CD14-positive monocyte (primary cell): Measurements from ENCODE around the gene AKAP6. TPM values are rescaled to one million over a fixed set of nuclear protein-coding genes. Genes with fewer than 3 reads are reported as not detected.

Source experiments
- DNase-seq, 3 donors: peaks; one replicate each; pipeline ENCODE4 v3.0.0-alpha.2; 2011 to 2022
- H2AFZ ChIP-seq: 2 replicates; pipeline ENCODE4 v1.6.0; 2012; ENCODE audit warnings: mild to moderate bottlenecking, low read depth, low read length, inconsistent platforms; ENCODE audit not compliant: insufficient read depth, poor library complexity, severe bottlenecking
- H3K27ac ChIP-seq, 2 donors: 1 replicate in 1 of 2; 2 replicates in 1 of 2; pipeline ENCODE4 v1.5.1; 2012 to 2013; ENCODE audit warnings: low read length in 2 of 2, control low read depth in 1 of 2, inconsistent platforms in 1 of 2, low read depth in 1 of 2, mild to moderate bottlenecking in 1 of 2
- H3K27me3 ChIP-seq, 2 donors: one replicate each; pipeline versions ENCODE4 v1.6.0 to v1.6.1; 2011 to 2013; ENCODE audit warnings: low read length in 2 of 2; ENCODE audit not compliant: control insufficient read depth in 2 of 2, insufficient read depth in 2 of 2
- H3K36me3 ChIP-seq, 2 donors: replicated peaks in 1 of 2; 1 replicate in 1 of 2; 2 replicates in 1 of 2; pipeline versions ENCODE4 v1.5.1 to v1.6.1; 2012 to 2013; ENCODE audit warnings: low read length in 2 of 2, control low read depth in 1 of 2, inconsistent platforms in 1 of 2, mild to moderate bottlenecking in 1 of 2; ENCODE audit not compliant: insufficient read depth in 2 of 2, control insufficient read depth in 1 of 2
- H3K4me1 ChIP-seq, 2 donors: 1 replicate in 1 of 2; 2 replicates in 1 of 2; pipeline versions ENCODE4 v1.5.1 to v1.6.1; 2012 to 2013; ENCODE audit warnings: low read length in 2 of 2, control low read depth in 1 of 2, inconsistent platforms in 1 of 2, mild to moderate bottlenecking in 1 of 2, moderate library complexity in 1 of 2; ENCODE audit not compliant: insufficient read depth in 2 of 2, control insufficient read depth in 1 of 2
- H3K4me2 ChIP-seq: replicated peaks from 2 replicates; pipeline ENCODE3; 2012; ENCODE audit warnings: low read length, moderate library complexity, mild to moderate bottlenecking; ENCODE audit not compliant: poor library complexity, severe bottlenecking; ENCODE audit errors: extremely low read depth
- H3K4me3 ChIP-seq, 3 experiments: fragments of 200-600 bp in 1 of 3; sonication (generic) in 1 of 3; replicated peaks in 1 of 3; 1 replicate in 2 of 3; 2 replicates in 1 of 3; pipeline ENCODE4 v1.5.1; 2011 to 2013; ENCODE audit warnings: low read length in 3 of 3, mild to moderate bottlenecking in 3 of 3, control low read depth in 2 of 3, low read depth in 2 of 3, inconsistent platforms in 1 of 3, moderate library complexity in 1 of 3
- H3K79me2 ChIP-seq: 2 replicates; pipeline ENCODE4 v1.6.0; 2012; ENCODE audit warnings: mild to moderate bottlenecking, control low read depth, inconsistent platforms, low read length, moderate library complexity; ENCODE audit not compliant: insufficient read depth
- H3K9ac ChIP-seq: 2 replicates; pipeline ENCODE4 v1.6.0; 2017; ENCODE audit warnings: low read length, mild to moderate bottlenecking; ENCODE audit not compliant: insufficient read depth, poor library complexity, severe bottlenecking
- H3K9me3 ChIP-seq, 2 donors: replicated peaks in 1 of 2; 1 replicate in 1 of 2; 2 replicates in 1 of 2; pipeline versions ENCODE4 v1.5.1 to v1.6.1; 2012 to 2013; ENCODE audit warnings: low read length in 2 of 2, control low read depth in 1 of 2; ENCODE audit not compliant: control insufficient read depth in 1 of 2, insufficient read depth in 1 of 2
- H4K20me1 ChIP-seq: 2 replicates; pipeline ENCODE4 v1.6.0; 2012; ENCODE audit warnings: mild to moderate bottlenecking, low read length, control low read depth, moderate library complexity; ENCODE audit not compliant: insufficient read depth
- H3K27ac Mint-ChIP-seq, 7 donors: one replicate each; pipeline ENCODE4 v1.8.0; 2020; ENCODE audit warnings: mild to moderate bottlenecking in 7 of 7, mixed read lengths in 7 of 7, moderate library complexity in 6 of 7, inconsistent platforms in 2 of 7
- H3K27me3 Mint-ChIP-seq, 3 donors: one replicate each; pipeline ENCODE4 v1.8.0; 2021 to 2022; ENCODE audit warnings: low read depth in 3 of 3, mild to moderate bottlenecking in 3 of 3, mixed read lengths in 3 of 3, moderate library complexity in 3 of 3, inconsistent platforms in 1 of 3
- H3K36me3 Mint-ChIP-seq, 2 donors: one replicate each; pipeline ENCODE4 v1.8.0; 2020; ENCODE audit warnings: mixed read lengths in 2 of 2, inconsistent platforms in 1 of 2, mild to moderate bottlenecking in 1 of 2
- H3K4me1 Mint-ChIP-seq: one replicate; pipeline ENCODE4 v1.8.0; 2020; ENCODE audit warnings: mild to moderate bottlenecking, mixed read lengths
- H3K4me3 Mint-ChIP-seq, 2 donors: one replicate each; pipeline ENCODE4 v1.8.0; 2020; ENCODE audit warnings: mild to moderate bottlenecking in 2 of 2, mixed read lengths in 2 of 2, moderate library complexity in 1 of 2
- H3K9me3 Mint-ChIP-seq, 7 donors: one replicate each; pipeline ENCODE4 v1.8.0; 2020 to 2022; ENCODE audit warnings: mixed read lengths in 7 of 7, mild to moderate bottlenecking in 6 of 7, moderate library complexity in 6 of 7, inconsistent platforms in 2 of 7
- WGBS: methylation state at CpG from one replicate; pipeline ENCODE4 v1.1.5; 2013; ENCODE audit warnings: missing lambda C conversion rate; ENCODE audit not compliant: insufficient coverage; 5-methylcytosine and 5-hydroxymethylcytosine counted together
- intact Hi-C, 2 donors: fragments of 100-400 bp; cut with micrococcal nuclease; formaldehyde crosslinking; loops; one replicate each; pipeline versions ENCODE4 v1.15.0 to v1.15.1; 2023
- polyA plus RNA-seq, 3 donors: library from polyadenylated mRNA; depleted of rRNA in 1 of 3; unstranded in 2 of 3; stranded (reverse) in 1 of 3; fragments of 300-500 nt in 2 of 3; fragments of >200 nt in 1 of 3; fragmentation: Illumina TruSeq in 2 of 3; gene quantifications; 1 replicate in 2 of 3; 2 replicates in 1 of 3; pipeline ENCODE4 v1.2.3, GENCODE V29; 2012 to 2021
- TF ChIP-seq, protein P1 (sequence below): fragments of 200-600 bp; IDR thresholded peaks from one replicate; pipeline ENCODE4 v1.8.0; 2022; ENCODE audit warnings: antibody characterized with exemption, mild to moderate bottlenecking

The AKAP6 gene
- polyA plus RNA-seq, 3 donors = not detected

- no peak overlapping the region for H3K27ac Mint-ChIP-seq
- no peak overlapping the region for H3K4me3 Mint-ChIP-seq
- Histone ChIP-seq H2AFZ (no peak overlapping the region), H3K4me3 (no peak overlapping the region), H3K27ac (no peak overlapping the region), H3K79me2 (no peaks in the 10 kb centered on the region), H3K4me2 (no peak overlapping the region), H3K4me1 (no peaks in the 10 kb centered on the region), H3K9me3 (peaks cover 4 to 5% of the 10 kb centered on the region in 2 donors), H3K36me3 (no peaks in the 10 kb centered on the region), H3K9ac (no peak overlapping the region), H3K27me3 (no peaks in the 10 kb centered on the region), H4K20me1 (no peaks in the 10 kb centered on the region)
- peaks cover 0 to 3% (median 0%) of the 10 kb centered on the region in 3 donors for H3K27me3 Mint-ChIP-seq
- TF ChIP-seq, protein P1, sequence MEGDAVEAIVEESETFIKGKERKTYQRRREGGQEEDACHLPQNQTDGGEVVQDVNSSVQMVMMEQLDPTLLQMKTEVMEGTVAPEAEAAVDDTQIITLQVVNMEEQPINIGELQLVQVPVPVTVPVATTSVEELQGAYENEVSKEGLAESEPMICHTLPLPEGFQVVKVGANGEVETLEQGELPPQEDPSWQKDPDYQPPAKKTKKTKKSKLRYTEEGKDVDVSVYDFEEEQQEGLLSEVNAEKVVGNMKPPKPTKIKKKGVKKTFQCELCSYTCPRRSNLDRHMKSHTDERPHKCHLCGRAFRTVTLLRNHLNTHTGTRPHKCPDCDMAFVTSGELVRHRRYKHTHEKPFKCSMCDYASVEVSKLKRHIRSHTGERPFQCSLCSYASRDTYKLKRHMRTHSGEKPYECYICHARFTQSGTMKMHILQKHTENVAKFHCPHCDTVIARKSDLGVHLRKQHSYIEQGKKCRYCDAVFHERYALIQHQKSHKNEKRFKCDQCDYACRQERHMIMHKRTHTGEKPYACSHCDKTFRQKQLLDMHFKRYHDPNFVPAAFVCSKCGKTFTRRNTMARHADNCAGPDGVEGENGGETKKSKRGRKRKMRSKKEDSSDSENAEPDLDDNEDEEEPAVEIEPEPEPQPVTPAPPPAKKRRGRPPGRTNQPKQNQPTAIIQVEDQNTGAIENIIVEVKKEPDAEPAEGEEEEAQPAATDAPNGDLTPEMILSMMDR = no peak
- intact Hi-C loops = no loop called here
- no peaks in the 10 kb centered on the region for H3K4me1 Mint-ChIP-seq
- DNase-seq = no peak
- peaks cover 2 to 9% (median 5%) of the 10 kb centered on the region in 7 donors for H3K9me3 Mint-ChIP-seq
- no peaks in the 10 kb centered on the region for H3K36me3 Mint-ChIP-seq
- no CpG with 5 or more reads among the region's 2 CpGs for WGBS
Observed at GRCh38 chr14:32846821-32847365, 517.8 kb downstream of the AKAP6 start.

DNA sequence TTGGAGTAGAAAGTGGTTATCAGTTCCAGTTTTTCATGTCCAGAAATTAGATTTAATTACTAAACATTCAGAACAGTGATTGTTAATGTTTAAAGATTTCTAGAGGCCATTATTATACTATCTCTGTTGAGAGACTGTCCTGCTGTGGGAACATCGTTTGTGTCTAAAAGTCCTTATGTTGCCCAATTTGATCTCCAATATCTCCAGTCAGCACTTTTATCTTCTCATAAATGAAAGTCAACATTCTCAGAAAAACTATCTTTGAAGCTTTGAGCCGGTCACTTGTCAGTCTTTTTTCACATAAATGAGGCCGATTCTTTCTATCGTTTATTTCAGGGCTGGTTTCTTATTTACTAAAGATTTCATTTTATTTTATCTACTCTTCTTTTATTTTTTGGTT is 518.8 kb downstream of the AKAP6 start:
- TF ChIP-seq, protein P1 = no peak
- Histone ChIP-seq H3K4me1 (no peaks in the 10 kb centered on the region), H4K20me1 (no peaks in the 10 kb centered on the region), H3K79me2 (no peaks in the 10 kb centered on the region), H3K27me3 (no peaks in the 10 kb centered on the region), H3K36me3 (no peaks in the 10 kb centered on the region), H3K27ac (no peak overlapping the region), H3K4me3 (no peak overlapping the region), H3K9me3 (peaks cover 0 to 4% of the 10 kb centered on the region in 2 donors), H3K9ac (no peak overlapping the region), H2AFZ (no peak overlapping the region), H3K4me2 (no peak overlapping the region)
- H3K27ac Mint-ChIP-seq = no peak overlapping the region
- intact Hi-C loops = no loop called here
- 100% methylated on average over 1 of the region's 4 CpGs for WGBS
- H3K9me3 Mint-ChIP-seq = peaks cover 0 to 11% (median 7%) of the 10 kb centered on the region in 7 donors
- DNase-seq = no peak
- H3K4me3 Mint-ChIP-seq = no peak overlapping the region
- no peaks in the 10 kb centered on the region for H3K36me3 Mint-ChIP-seq
- peaks cover 0 to 2% (median 0%) of the 10 kb centered on the region in 3 donors for H3K27me3 Mint-ChIP-seq
- H3K4me1 Mint-ChIP-seq = no peaks in the 10 kb centered on the region
